Measurements from ENCODE around the gene TSPYL4.

DNA sequence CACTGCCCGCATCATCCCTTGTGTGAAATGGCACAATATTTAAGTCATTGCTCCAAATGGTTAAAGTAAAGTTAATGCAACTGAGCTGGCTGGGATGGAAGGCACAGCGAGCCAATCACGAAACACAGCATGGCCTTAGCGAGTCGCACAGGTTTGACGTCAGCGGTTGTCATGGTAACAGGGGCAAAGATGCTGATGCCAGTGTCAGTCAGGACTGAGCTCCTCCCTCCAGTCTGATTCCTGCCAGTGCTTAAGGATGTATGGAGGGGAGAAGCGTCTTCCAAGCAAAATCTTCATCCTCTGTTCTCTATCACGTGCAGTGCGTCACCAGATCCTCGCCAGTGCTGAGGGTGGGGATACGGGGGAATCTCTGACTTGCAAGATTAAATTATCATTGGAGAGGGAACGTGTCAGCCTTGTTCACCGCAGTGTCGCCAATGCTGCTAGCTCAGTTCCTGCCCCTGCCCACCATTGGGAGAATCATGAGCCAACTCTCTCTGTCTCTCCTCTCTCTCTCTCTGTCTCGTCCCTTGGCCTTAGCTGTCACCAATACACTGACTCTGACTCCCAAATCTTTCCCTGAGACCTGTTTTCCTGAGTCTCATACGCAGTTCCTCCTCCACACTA, 24.5 kb downstream of the TSPYL4 start:
- TF ChIP-seq, protein P1, sequence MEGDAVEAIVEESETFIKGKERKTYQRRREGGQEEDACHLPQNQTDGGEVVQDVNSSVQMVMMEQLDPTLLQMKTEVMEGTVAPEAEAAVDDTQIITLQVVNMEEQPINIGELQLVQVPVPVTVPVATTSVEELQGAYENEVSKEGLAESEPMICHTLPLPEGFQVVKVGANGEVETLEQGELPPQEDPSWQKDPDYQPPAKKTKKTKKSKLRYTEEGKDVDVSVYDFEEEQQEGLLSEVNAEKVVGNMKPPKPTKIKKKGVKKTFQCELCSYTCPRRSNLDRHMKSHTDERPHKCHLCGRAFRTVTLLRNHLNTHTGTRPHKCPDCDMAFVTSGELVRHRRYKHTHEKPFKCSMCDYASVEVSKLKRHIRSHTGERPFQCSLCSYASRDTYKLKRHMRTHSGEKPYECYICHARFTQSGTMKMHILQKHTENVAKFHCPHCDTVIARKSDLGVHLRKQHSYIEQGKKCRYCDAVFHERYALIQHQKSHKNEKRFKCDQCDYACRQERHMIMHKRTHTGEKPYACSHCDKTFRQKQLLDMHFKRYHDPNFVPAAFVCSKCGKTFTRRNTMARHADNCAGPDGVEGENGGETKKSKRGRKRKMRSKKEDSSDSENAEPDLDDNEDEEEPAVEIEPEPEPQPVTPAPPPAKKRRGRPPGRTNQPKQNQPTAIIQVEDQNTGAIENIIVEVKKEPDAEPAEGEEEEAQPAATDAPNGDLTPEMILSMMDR (IDR thresholded peaks at IDR 0.05; ENCODE audit: low read depth, low read length) = no peak
- no peak for TF ChIP-seq EZH2phosphoT487 (IDR thresholded peaks at IDR 0.05; ENCODE audit: low read depth)
